H9 (cell line): ENCODE results near the gene NF1. TPM values are rescaled to one million over a fixed set of nuclear protein-coding genes. Genes with fewer than 3 reads are reported as not detected.
A peak's percentile ranks its signal among the peaks of the same experiment; 100 is the strongest.

Experiments used
- DNase-seq: peaks from one replicate; pipeline ENCODE4 v3.0.0-alpha.2; 2017
- H2AFZ ChIP-seq: one replicate; pipeline ENCODE4 v1.6.1; 2013; ENCODE audit warnings: mild to moderate bottlenecking, low read length, control low read depth, moderate library complexity
- H2AK5ac ChIP-seq: 2 replicates; pipeline ENCODE4 v1.6.1; 2013; ENCODE audit warnings: low read length, control low read depth, mixed read lengths; ENCODE audit not compliant: insufficient read length
- H2BK120ac ChIP-seq: one replicate; pipeline ENCODE4 v1.6.1; 2013; ENCODE audit warnings: low read depth, mild to moderate bottlenecking, low read length, control low read depth, inconsistent platforms; ENCODE audit not compliant: poor library complexity, severe bottlenecking
- H2BK12ac ChIP-seq: 2 replicates; pipeline ENCODE4 v1.6.1; 2013; ENCODE audit warnings: low read length, control low read depth, mixed read lengths, low read depth; ENCODE audit not compliant: insufficient read length
- H2BK15ac ChIP-seq: 2 replicates; pipeline ENCODE4 v1.6.1; 2013; ENCODE audit warnings: low read depth, low read length, control low read depth
- H2BK20ac ChIP-seq: one replicate; pipeline ENCODE4 v1.6.1; 2013; ENCODE audit warnings: low read depth, mild to moderate bottlenecking, low read length, control low read depth, inconsistent platforms; ENCODE audit not compliant: poor library complexity, severe bottlenecking
- H2BK5ac ChIP-seq: 2 replicates; pipeline ENCODE4 v1.6.1; 2013; ENCODE audit warnings: low read length, control low read depth, mixed read lengths; ENCODE audit not compliant: insufficient read length
- H3K14ac ChIP-seq: 2 replicates; pipeline ENCODE4 v1.6.1; 2013; ENCODE audit warnings: low read length, control low read depth; ENCODE audit not compliant: insufficient read depth
- H3K18ac ChIP-seq: 2 replicates; pipeline ENCODE4 v1.6.1; 2013; ENCODE audit warnings: low read depth, mild to moderate bottlenecking, mixed read lengths, low read length, control low read depth; ENCODE audit not compliant: insufficient read length
- H3K23ac ChIP-seq: 2 replicates; pipeline ENCODE4 v1.6.1; 2013; ENCODE audit warnings: low read length, control low read depth, mixed read lengths, low read depth; ENCODE audit not compliant: insufficient read length
- H3K23me2 ChIP-seq: 2 replicates; pipeline ENCODE4 v1.6.1; 2013; ENCODE audit warnings: low read depth, mild to moderate bottlenecking, mixed read lengths, low read length, control low read depth; ENCODE audit not compliant: insufficient read length, poor library complexity, severe bottlenecking
- H3K27ac ChIP-seq: 2 replicates; pipeline ENCODE4 v1.5.1; 2013; ENCODE audit warnings: low read length, control low read depth, mixed read lengths, low read depth; ENCODE audit not compliant: insufficient read length
- H3K27me3 ChIP-seq: 2 replicates; pipeline ENCODE4 v1.6.1; 2013; ENCODE audit warnings: low read length, control low read depth, inconsistent platforms; ENCODE audit not compliant: insufficient read depth
- H3K4ac ChIP-seq: 2 replicates; pipeline ENCODE4 v1.6.1; 2013; ENCODE audit warnings: low read depth, mild to moderate bottlenecking, control low read depth, inconsistent platforms, low read length, moderate library complexity
- H3K4me1 ChIP-seq: 2 replicates; pipeline ENCODE4 v1.6.1; 2013; ENCODE audit warnings: low read length, control low read depth, inconsistent platforms; ENCODE audit not compliant: insufficient read depth
- H3K4me2 ChIP-seq: 2 replicates; pipeline ENCODE4 v1.6.1; 2013; ENCODE audit warnings: low read length, control low read depth, mixed read lengths; ENCODE audit not compliant: insufficient read length, insufficient read depth
- H3K56ac ChIP-seq: 2 replicates; pipeline ENCODE4 v1.6.1; 2013; ENCODE audit warnings: low read depth, mild to moderate bottlenecking, mixed read lengths, low read length, control low read depth; ENCODE audit not compliant: insufficient read length
- H3K79me1 ChIP-seq: 2 replicates; pipeline ENCODE4 v1.6.1; 2013; ENCODE audit warnings: low read depth, mild to moderate bottlenecking, moderate library complexity, low read length, control low read depth, inconsistent platforms; ENCODE audit not compliant: insufficient read depth, poor library complexity, severe bottlenecking
- H3K79me2 ChIP-seq: 2 replicates; pipeline ENCODE4 v1.6.1; 2013; ENCODE audit warnings: low read length, control low read depth, inconsistent platforms; ENCODE audit not compliant: insufficient read depth
- H3K9ac ChIP-seq: 2 replicates; pipeline ENCODE4 v1.6.1; 2013; ENCODE audit warnings: low read length, control low read depth, mixed read lengths; ENCODE audit not compliant: insufficient read length; ENCODE audit errors: extremely low read depth
- H3K9me3 ChIP-seq: one replicate; pipeline ENCODE4 v1.6.1; 2013; ENCODE audit warnings: low read depth, low read length, inconsistent platforms; ENCODE audit not compliant: control insufficient read depth
- H3T11ph ChIP-seq: one replicate; pipeline ENCODE4 v1.6.1; 2013; ENCODE audit warnings: mild to moderate bottlenecking, low read length, control low read depth, inconsistent platforms
- H4K20me1 ChIP-seq: one replicate; pipeline ENCODE4 v1.6.1; 2013; ENCODE audit not compliant: control insufficient read depth, insufficient read length, insufficient read depth
- H4K5ac ChIP-seq: 2 replicates; pipeline ENCODE4 v1.6.1; 2013; ENCODE audit warnings: low read depth, mild to moderate bottlenecking, mixed read lengths, low read length, control low read depth; ENCODE audit not compliant: insufficient read length
- H4K8ac ChIP-seq: replicated peaks from 2 replicates; pipeline ENCODE4 v1.6.1; 2013; ENCODE audit warnings: low read length, control low read depth, mixed read lengths, low read depth; ENCODE audit not compliant: insufficient read length
- H4K91ac ChIP-seq: 2 replicates; pipeline ENCODE4 v1.6.1; 2013; ENCODE audit warnings: low read depth, mild to moderate bottlenecking, moderate library complexity, mixed read lengths, low read length, control low read depth; ENCODE audit not compliant: insufficient read length
- H3K27ac Mint-ChIP-seq, 3 experiments: 2 replicates in 2 of 3; 3 replicates in 1 of 3; pipeline ENCODE4 v1.8.0; 2020 to 2021; ENCODE audit warnings: mixed read lengths in 3 of 3, mild to moderate bottlenecking in 1 of 3, moderate library complexity in 1 of 3
- H3K27me3 Mint-ChIP-seq: 2 replicates; pipeline ENCODE4 v1.8.0; 2021; ENCODE audit warnings: low read depth, mild to moderate bottlenecking, moderate library complexity, mixed read lengths
- H3K36me3 Mint-ChIP-seq, 3 experiments: 2 replicates in 2 of 3; 3 replicates in 1 of 3; pipeline ENCODE4 v1.8.0; 2020 to 2021; ENCODE audit warnings: low read depth in 3 of 3, mixed read lengths in 3 of 3; ENCODE audit not compliant: insufficient read depth in 1 of 3
- H3K4me1 Mint-ChIP-seq, 2 experiments: 2 replicates each; pipeline ENCODE4 v1.8.0; 2020; ENCODE audit warnings: mixed read lengths in 2 of 2
- H3K4me3 Mint-ChIP-seq, 2 experiments: 2 replicates in 1 of 2; 3 replicates in 1 of 2; pipeline ENCODE4 v1.8.0; 2020 to 2021; ENCODE audit warnings: mild to moderate bottlenecking in 2 of 2, mixed read lengths in 2 of 2, moderate library complexity in 1 of 2
- H3K9me3 Mint-ChIP-seq, 2 experiments: 2 replicates in 1 of 2; 3 replicates in 1 of 2; pipeline ENCODE4 v1.8.0; 2020; ENCODE audit warnings: mild to moderate bottlenecking in 2 of 2, mixed read lengths in 2 of 2, moderate library complexity in 1 of 2
- WGBS: extraction: QIAGEN DNeasy Blood & Tissue Kit; methylation state at CpG from one replicate; pipeline ENCODE4 v1.1.7; 2013; ENCODE audit warnings: missing lambda C conversion rate, low lambda C conversion rate, mixed read lengths; ENCODE audit not compliant: insufficient read length; ENCODE audit errors: extremely low coverage; 5-methylcytosine and 5-hydroxymethylcytosine counted together
- total RNA-seq: library from RNA; stranded (reverse); gene quantifications from 2 replicates; pipeline ENCODE4 v1.2.1, GENCODE V29; 2021
- TF ChIP-seq, protein P1 (sequence below): fragments of 200-600 bp; sonication (generic); conservative IDR thresholded peaks from 3 replicates; pipeline ENCODE4 v1.8.0; 2021; ENCODE audit warnings: antibody characterized with exemption, mild to moderate bottlenecking

Gene NF1
- total RNA-seq, 1 experiment from 2014 or later = 38.1 TPM

DNA sequence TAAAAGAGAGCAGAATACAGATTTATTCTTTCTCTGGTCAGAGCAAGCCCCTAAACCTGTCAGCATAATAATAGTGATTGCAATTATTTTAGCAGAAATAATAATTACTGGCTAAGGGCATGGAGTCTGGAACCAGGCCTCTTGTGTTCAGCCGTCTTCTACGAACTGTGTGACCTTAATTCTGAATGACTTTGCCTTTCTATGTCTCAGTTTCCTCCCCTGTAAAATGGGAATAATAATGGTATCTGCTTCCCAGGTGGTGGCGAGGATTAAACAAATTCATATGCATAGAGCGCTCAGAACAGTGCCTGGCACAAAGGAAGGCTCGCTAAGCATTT lies 330.1 kb downstream of the NF1 start:
- Mint-ChIP-seq H3K27me3 (peaks cover 24% of the 10 kb centered on the region), H3K27ac (peak overlapping the region in 2 of 3 experiments; percentile 79 to 97; a peak in 4 of 7 replicates)

More for the DNA sequence above, 330.1 kb downstream of the NF1 start:
- no peak overlapping the region for H3K4me2 ChIP-seq
- H3K27ac ChIP-seq = no peak overlapping the region
- H3K79me1 ChIP-seq = no peaks in the 10 kb centered on the region
- no peak overlapping the region for H3K4ac ChIP-seq
- H3K4me3 Mint-ChIP-seq = no peak overlapping the region
- H2AK5ac ChIP-seq = no peak overlapping the region
- no peak overlapping the region for H2BK20ac ChIP-seq
- H3K4me1 ChIP-seq = no peaks in the 10 kb centered on the region
- no peak overlapping the region for H2BK12ac ChIP-seq
- no peak overlapping the region for H2BK120ac ChIP-seq
- peaks cover 21 to 23% of the 10 kb centered on the region in 2 experiments for H3K4me1 Mint-ChIP-seq
- H4K5ac ChIP-seq = no peak overlapping the region
- no peak overlapping the region for H3K18ac ChIP-seq
- no peak for DNase-seq
- H2BK5ac ChIP-seq = no peak overlapping the region
- TF ChIP-seq, protein P1, sequence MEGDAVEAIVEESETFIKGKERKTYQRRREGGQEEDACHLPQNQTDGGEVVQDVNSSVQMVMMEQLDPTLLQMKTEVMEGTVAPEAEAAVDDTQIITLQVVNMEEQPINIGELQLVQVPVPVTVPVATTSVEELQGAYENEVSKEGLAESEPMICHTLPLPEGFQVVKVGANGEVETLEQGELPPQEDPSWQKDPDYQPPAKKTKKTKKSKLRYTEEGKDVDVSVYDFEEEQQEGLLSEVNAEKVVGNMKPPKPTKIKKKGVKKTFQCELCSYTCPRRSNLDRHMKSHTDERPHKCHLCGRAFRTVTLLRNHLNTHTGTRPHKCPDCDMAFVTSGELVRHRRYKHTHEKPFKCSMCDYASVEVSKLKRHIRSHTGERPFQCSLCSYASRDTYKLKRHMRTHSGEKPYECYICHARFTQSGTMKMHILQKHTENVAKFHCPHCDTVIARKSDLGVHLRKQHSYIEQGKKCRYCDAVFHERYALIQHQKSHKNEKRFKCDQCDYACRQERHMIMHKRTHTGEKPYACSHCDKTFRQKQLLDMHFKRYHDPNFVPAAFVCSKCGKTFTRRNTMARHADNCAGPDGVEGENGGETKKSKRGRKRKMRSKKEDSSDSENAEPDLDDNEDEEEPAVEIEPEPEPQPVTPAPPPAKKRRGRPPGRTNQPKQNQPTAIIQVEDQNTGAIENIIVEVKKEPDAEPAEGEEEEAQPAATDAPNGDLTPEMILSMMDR = no peak
- H3K23ac ChIP-seq = no peak overlapping the region
- no peak overlapping the region for H2AFZ ChIP-seq
- no peaks in the 10 kb centered on the region for H4K20me1 ChIP-seq
- no peaks in the 10 kb centered on the region; a peak in 1 of 5 replicates for H3K9me3 Mint-ChIP-seq
- H3K36me3 Mint-ChIP-seq = peaks cover 0 to 7% (median 0%) of the 10 kb centered on the region in 3 experiments; a peak in 3 of 7 replicates
- H3K9me3 ChIP-seq = no peaks in the 10 kb centered on the region
- H3T11ph ChIP-seq = no peak overlapping the region
- no CpG with 5 or more reads among the region's 5 CpGs for WGBS
- no peak overlapping the region for H4K8ac ChIP-seq
- no peak overlapping the region for H3K56ac ChIP-seq
- no peaks in the 10 kb centered on the region for H3K23me2 ChIP-seq
- no peak overlapping the region for H2BK15ac ChIP-seq
- H3K27me3 ChIP-seq = no peaks in the 10 kb centered on the region
- no peak overlapping the region for H4K91ac ChIP-seq
- H3K9ac ChIP-seq = no peak overlapping the region
- H3K79me2 ChIP-seq = no peaks in the 10 kb centered on the region
- H3K14ac ChIP-seq = no peak overlapping the region
